Panc1 (cell line): Measurements from ENCODE around the gene MOV10L1. TPM values are rescaled to one million over a fixed set of nuclear protein-coding genes. Genes with fewer than 3 reads are reported as not detected.

Source experiments
- ATAC-seq: fragments of 200-7000 bp; cut with Tn5 transposase; 2 replicates; pipeline ENCODE4 v1.9.1; 2020; ENCODE audit warnings: mild to moderate bottlenecking, moderate library complexity
- BruUV-seq: library from RNA; stranded (reverse); fragments of 400-500 nt; replicated peaks from 2 replicates; lab custom pipeline; 2021; lab: Mats Ljungman, UMichigan
- CTCF ChIA-PET: fragments of 300-600 bp; sonication (Branson Sonifier 250); formaldehyde crosslinking; loops from one replicate; lab custom pipeline; 2022; ENCODE audit warnings: antibody characterized with exemption; lab: Charles Lee
- POLR2A ChIA-PET: fragments of 300-600 bp; sonication (Branson Sonifier 250); formaldehyde crosslinking; loops from one replicate; lab custom pipeline; 2022; ENCODE audit warnings: antibody characterized with exemption; lab: Charles Lee
- DNase-seq: peaks from one replicate; pipeline ENCODE4 v3.0.0-alpha.2; 2010; ENCODE audit warnings: low read depth, low spot score
- H3K27ac ChIP-seq: 2 replicates; pipeline ENCODE4 v1.5.1; 2011; ENCODE audit warnings: mild to moderate bottlenecking, low read length, inconsistent platforms
- H3K27me3 ChIP-seq: fragments of 200-500 bp; sonication (Bioruptor generic); 2 replicates; pipeline ENCODE4 v1.6.0; 2014; ENCODE audit warnings: low read length, inconsistent platforms; ENCODE audit not compliant: control insufficient read depth, insufficient read depth
- H3K36me3 ChIP-seq: fragments of 200-500 bp; sonication (Bioruptor generic); 2 replicates; pipeline ENCODE4 v1.5.1; 2014; ENCODE audit warnings: inconsistent platforms, mild to moderate bottlenecking, low read length, moderate library complexity; ENCODE audit not compliant: control insufficient read depth, insufficient read depth
- H3K4me1 ChIP-seq: 2 replicates; pipeline ENCODE4 v1.5.1; 2011; ENCODE audit warnings: inconsistent platforms, mild to moderate bottlenecking, low read length, moderate library complexity; ENCODE audit not compliant: control insufficient read depth, insufficient read depth
- H3K4me3 ChIP-seq, 2 experiments: 2 replicates each; pipeline ENCODE4 v1.5.1; 2011 to 2012; ENCODE audit warnings: low read depth in 2 of 2, low read length in 2 of 2, mild to moderate bottlenecking in 2 of 2, inconsistent platforms in 1 of 2, moderate library complexity in 1 of 2
- H3K9me3 ChIP-seq: fragments of 200-500 bp; sonication (Bioruptor generic); 2 replicates; pipeline ENCODE4 v1.5.1; 2014; ENCODE audit warnings: low read depth, mild to moderate bottlenecking, inconsistent platforms, low read length, moderate library complexity; ENCODE audit not compliant: control insufficient read depth, insufficient read depth
- POLR2AphosphoS5 ChIP-seq: IDR thresholded peaks from 2 replicates; pipeline ENCODE4 v1.6.1; 2012; ENCODE audit warnings: mild to moderate bottlenecking, low read depth, low read length, moderate library complexity
- SIN3A ChIP-seq: IDR thresholded peaks from 2 replicates; pipeline ENCODE4 v1.6.1; 2012; ENCODE audit warnings: low read depth, mild to moderate bottlenecking, low read length, moderate library complexity, borderline replicate concordance; ENCODE audit not compliant: insufficient read depth
- in situ Hi-C: cut with HindIII; loops from 2 replicates; pipeline ENCODE4 v1.10.0; 2016; ENCODE audit warnings: low sequenced_read_pairs, low pct_unique_long_range_greater_than_20kb
- intact Hi-C: fragments of 100-400 bp; cut with micrococcal nuclease; formaldehyde crosslinking; loops from one replicate; pipeline ENCODE4 v1.10.0; 2022; ENCODE audit not compliant: unreplicated experiment
- total RNA-seq: library from RNA; stranded (reverse); gene quantifications from one replicate; pipeline ENCODE4 v1.2.1, GENCODE V29; 2021; ENCODE audit not compliant: unreplicated experiment
- TF ChIP-seq, protein P1 (sequence below), 2 experiments: IDR thresholded peaks; 2 replicates each; pipeline ENCODE4 v1.6.1; 2011 to 2012; ENCODE audit warnings: low read depth in 2 of 2, control low read depth in 1 of 2, low read length in 1 of 2, mild to moderate bottlenecking in 1 of 2, moderate library complexity in 1 of 2; ENCODE audit not compliant: insufficient read depth in 1 of 2
- TF ChIP-seq, protein P2 (sequence below): fragments of 450-650 bp; IDR thresholded peaks from 2 replicates; pipeline ENCODE4 v1.5.1; 2017; ENCODE audit warnings: mild to moderate bottlenecking

The MOV10L1 gene
- total RNA-seq, 1 experiment from 2014 or later: 0.10 TPM

DNA sequence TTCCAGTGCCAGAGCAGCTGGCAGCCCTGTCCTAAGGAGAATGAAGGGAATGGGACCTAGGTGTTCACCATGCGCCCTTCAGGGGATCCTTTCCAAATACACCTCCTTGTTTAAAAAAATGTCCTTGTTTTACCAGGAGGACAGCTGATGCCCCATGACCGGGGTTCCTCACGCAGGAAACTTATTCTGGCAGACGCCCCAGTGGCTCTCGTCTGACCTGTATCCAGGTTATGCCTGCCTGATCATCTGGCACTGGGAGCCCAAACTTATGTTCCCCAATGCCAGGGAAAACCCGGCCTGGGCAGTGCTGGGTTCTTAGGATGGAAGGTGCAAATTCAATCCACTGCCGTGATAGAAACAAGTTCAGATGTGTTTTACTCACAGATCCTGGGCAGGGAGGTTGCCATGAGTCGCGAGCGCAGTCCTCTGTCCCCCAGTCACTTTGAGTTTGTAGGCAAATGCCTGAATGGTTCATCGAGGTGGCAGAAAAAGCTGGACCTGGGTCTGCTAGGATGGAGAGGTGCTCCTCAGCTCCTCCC is 31.5 kb downstream of the MOV10L1 start:
- in situ Hi-C loops (no loop called here), intact Hi-C loops (no loop called here)
- H3K36me3 ChIP-seq: no peaks in the 10 kb centered on the region
- BruUV-seq: no TSS peak
- H3K27ac ChIP-seq: no peak overlapping the region
- TF ChIP-seq, protein P1, sequence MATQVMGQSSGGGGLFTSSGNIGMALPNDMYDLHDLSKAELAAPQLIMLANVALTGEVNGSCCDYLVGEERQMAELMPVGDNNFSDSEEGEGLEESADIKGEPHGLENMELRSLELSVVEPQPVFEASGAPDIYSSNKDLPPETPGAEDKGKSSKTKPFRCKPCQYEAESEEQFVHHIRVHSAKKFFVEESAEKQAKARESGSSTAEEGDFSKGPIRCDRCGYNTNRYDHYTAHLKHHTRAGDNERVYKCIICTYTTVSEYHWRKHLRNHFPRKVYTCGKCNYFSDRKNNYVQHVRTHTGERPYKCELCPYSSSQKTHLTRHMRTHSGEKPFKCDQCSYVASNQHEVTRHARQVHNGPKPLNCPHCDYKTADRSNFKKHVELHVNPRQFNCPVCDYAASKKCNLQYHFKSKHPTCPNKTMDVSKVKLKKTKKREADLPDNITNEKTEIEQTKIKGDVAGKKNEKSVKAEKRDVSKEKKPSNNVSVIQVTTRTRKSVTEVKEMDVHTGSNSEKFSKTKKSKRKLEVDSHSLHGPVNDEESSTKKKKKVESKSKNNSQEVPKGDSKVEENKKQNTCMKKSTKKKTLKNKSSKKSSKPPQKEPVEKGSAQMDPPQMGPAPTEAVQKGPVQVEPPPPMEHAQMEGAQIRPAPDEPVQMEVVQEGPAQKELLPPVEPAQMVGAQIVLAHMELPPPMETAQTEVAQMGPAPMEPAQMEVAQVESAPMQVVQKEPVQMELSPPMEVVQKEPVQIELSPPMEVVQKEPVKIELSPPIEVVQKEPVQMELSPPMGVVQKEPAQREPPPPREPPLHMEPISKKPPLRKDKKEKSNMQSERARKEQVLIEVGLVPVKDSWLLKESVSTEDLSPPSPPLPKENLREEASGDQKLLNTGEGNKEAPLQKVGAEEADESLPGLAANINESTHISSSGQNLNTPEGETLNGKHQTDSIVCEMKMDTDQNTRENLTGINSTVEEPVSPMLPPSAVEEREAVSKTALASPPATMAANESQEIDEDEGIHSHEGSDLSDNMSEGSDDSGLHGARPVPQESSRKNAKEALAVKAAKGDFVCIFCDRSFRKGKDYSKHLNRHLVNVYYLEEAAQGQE (IDR thresholded peaks at IDR 0.05; ENCODE audit: insufficient read depth in 1 of 2, low read depth in 2 of 2, low read length in 1 of 2): no peak
- no peak for TF ChIP-seq POLR2AphosphoS5
- TF ChIP-seq SIN3A: no peak
- TF ChIP-seq, protein P2, sequence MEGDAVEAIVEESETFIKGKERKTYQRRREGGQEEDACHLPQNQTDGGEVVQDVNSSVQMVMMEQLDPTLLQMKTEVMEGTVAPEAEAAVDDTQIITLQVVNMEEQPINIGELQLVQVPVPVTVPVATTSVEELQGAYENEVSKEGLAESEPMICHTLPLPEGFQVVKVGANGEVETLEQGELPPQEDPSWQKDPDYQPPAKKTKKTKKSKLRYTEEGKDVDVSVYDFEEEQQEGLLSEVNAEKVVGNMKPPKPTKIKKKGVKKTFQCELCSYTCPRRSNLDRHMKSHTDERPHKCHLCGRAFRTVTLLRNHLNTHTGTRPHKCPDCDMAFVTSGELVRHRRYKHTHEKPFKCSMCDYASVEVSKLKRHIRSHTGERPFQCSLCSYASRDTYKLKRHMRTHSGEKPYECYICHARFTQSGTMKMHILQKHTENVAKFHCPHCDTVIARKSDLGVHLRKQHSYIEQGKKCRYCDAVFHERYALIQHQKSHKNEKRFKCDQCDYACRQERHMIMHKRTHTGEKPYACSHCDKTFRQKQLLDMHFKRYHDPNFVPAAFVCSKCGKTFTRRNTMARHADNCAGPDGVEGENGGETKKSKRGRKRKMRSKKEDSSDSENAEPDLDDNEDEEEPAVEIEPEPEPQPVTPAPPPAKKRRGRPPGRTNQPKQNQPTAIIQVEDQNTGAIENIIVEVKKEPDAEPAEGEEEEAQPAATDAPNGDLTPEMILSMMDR: no peak
- DNase-seq (no peak), ATAC-seq (no peak)
- no peak overlapping the region for H3K4me3 ChIP-seq
- CTCF ChIA-PET: no interaction called here
- H3K27me3 ChIP-seq: no peaks in the 10 kb centered on the region
- POLR2A ChIA-PET: no interaction called here
- no peaks in the 10 kb centered on the region for H3K9me3 ChIP-seq
- no peaks in the 10 kb centered on the region for H3K4me1 ChIP-seq

- POLR2A ChIA-PET: no interaction called here
- in situ Hi-C loops: no loop called here
- Histone ChIP-seq H3K27ac (no peak overlapping the region), H3K9me3 (no peaks in the 10 kb centered on the region), H3K4me1 (no peaks in the 10 kb centered on the region), H3K4me3 (no peak overlapping the region), H3K27me3 (no peaks in the 10 kb centered on the region), H3K36me3 (no peaks in the 10 kb centered on the region)
- CTCF ChIA-PET: no interaction called here
- DNase-seq (no peak), ATAC-seq (no peak)
- intact Hi-C loops: no loop called here
- TF ChIP-seq, protein P2: no peak
- no peak for TF ChIP-seq POLR2AphosphoS5
- TF ChIP-seq, protein P1 (IDR thresholded peaks at IDR 0.05; ENCODE audit: insufficient read depth in 1 of 2, low read depth in 2 of 2, low read length in 1 of 2): no peak
- BruUV-seq: no TSS peak
Measured at GRCh38 chr22:50123119-50123518, 33.3 kb downstream of the MOV10L1 start.
